Endothelial cell (in vitro differentiated cells): ENCODE results near the gene PRAC1. TPM values are rescaled to one million over a fixed set of nuclear protein-coding genes. Genes with fewer than 3 reads are reported as not detected.
A peak's percentile ranks its signal among the peaks of the same experiment; 100 is the strongest.

ENCODE experiments used
- DNase-seq: peaks from one replicate; pipeline ENCODE4 v3.0.0; 2021; ENCODE audit warnings: low spot score
- H3K27ac Mint-ChIP-seq: one replicate; pipeline ENCODE4 v1.8.0; 2021; ENCODE audit warnings: mixed read lengths, inconsistent platforms; ENCODE audit not compliant: unreplicated experiment
- H3K27me3 Mint-ChIP-seq: one replicate; pipeline ENCODE4 v1.8.0; 2021; ENCODE audit warnings: mild to moderate bottlenecking, moderate library complexity, mixed read lengths, inconsistent platforms; ENCODE audit not compliant: unreplicated experiment
- H3K36me3 Mint-ChIP-seq: one replicate; pipeline ENCODE4 v1.8.0; 2021; ENCODE audit warnings: mild to moderate bottlenecking, low read depth, mixed read lengths, inconsistent platforms; ENCODE audit not compliant: unreplicated experiment
- H3K4me1 Mint-ChIP-seq: one replicate; pipeline ENCODE4 v1.8.0; 2021; ENCODE audit warnings: mild to moderate bottlenecking, mixed read lengths, inconsistent platforms; ENCODE audit not compliant: unreplicated experiment
- H3K4me3 Mint-ChIP-seq: one replicate; pipeline ENCODE4 v1.8.0; 2021; ENCODE audit warnings: mild to moderate bottlenecking, mixed read lengths, inconsistent platforms; ENCODE audit not compliant: unreplicated experiment
- H3K9me3 Mint-ChIP-seq: one replicate; pipeline ENCODE4 v1.8.0; 2021; ENCODE audit warnings: mixed read lengths, inconsistent platforms; ENCODE audit not compliant: unreplicated experiment
- CTCF ChIP-seq: fragments of 200-600 bp; sonication (generic); IDR thresholded peaks from one replicate; pipeline ENCODE4 v1.5.0; 2021; ENCODE audit warnings: antibody characterized with exemption; ENCODE audit not compliant: unreplicated experiment
- long read RNA-seq: library from polyadenylated mRNA; unstranded; transcript quantifications from one replicate; pipeline ENCODE4 v2.0.0, GENCODE V29; 2020; ENCODE audit not compliant: unreplicated experiment
- total RNA-seq: library from RNA; stranded (reverse); fragmentation: NEBNext Ultra II Directional; extraction: Animal tissue kit (Norgen Biotek cat#: 25700); gene quantifications from one replicate; pipeline ENCODE4 v1.2.1, GENCODE V29; 2021; ENCODE audit not compliant: unreplicated experiment

Gene PRAC1
- total RNA-seq = not detected
- long read RNA-seq = 0 reads

GRCh38 chr17:48722201-48722907, at the start of gene PRAC1:
Gene PRAC1, minus strand, starts transcription at chr17:48722518. Its CDS starts 126 bp downstream, at chr17:48722392.
- Mint-ChIP-seq H3K4me1 (peaks cover 27% of the 10 kb centered on the region), H3K36me3 (no peaks in the 10 kb centered on the region), H3K9me3 (no peaks in the 10 kb centered on the region), H3K4me3 (peak within 1 kb of the TSS; percentile 42), H3K27me3 (peaks cover 50% of the 10 kb centered on the region), H3K27ac (no peak within 1 kb of the TSS)
- no peak for DNase-seq
- no peak for TF ChIP-seq CTCF

- DNase-seq = no peak
- Mint-ChIP-seq H3K36me3 (no peaks in the 10 kb centered on the region), H3K27ac (no peak overlapping the region), H3K4me1 (no peaks in the 10 kb centered on the region), H3K9me3 (no peaks in the 10 kb centered on the region), H3K27me3 (no peaks in the 10 kb centered on the region), H3K4me3 (no peak overlapping the region)
- TF ChIP-seq CTCF = no peak
Observed at GRCh38 chr17:48770954-48771353, 48.6 kb upstream of the PRAC1 start.

GRCh38 chr17:48769009-48769675, 46.8 kb upstream of the PRAC1 start:
- H3K9me3 Mint-ChIP-seq = no peaks in the 10 kb centered on the region
- TF ChIP-seq CTCF = no peak
- no peaks in the 10 kb centered on the region for H3K4me1 Mint-ChIP-seq
- DNase-seq = no peak
- H3K4me3 Mint-ChIP-seq = no peak overlapping the region
- peak overlapping the region; percentile 2 for H3K27ac Mint-ChIP-seq
- no peaks in the 10 kb centered on the region for H3K36me3 Mint-ChIP-seq
- peaks cover 4% of the 10 kb centered on the region for H3K27me3 Mint-ChIP-seq

GRCh38 chr17:48767263-48767774, 45.0 kb upstream of the PRAC1 start:
- DNase-seq = no peak
- Mint-ChIP-seq H3K4me1 (no peaks in the 10 kb centered on the region), H3K27ac (no peak overlapping the region), H3K4me3 (no peak overlapping the region), H3K36me3 (no peaks in the 10 kb centered on the region), H3K9me3 (no peaks in the 10 kb centered on the region), H3K27me3 (peaks cover 4% of the 10 kb centered on the region)
- TF ChIP-seq CTCF = no peak

- H3K36me3 Mint-ChIP-seq = no peaks in the 10 kb centered on the region
- H3K27ac Mint-ChIP-seq = no peak overlapping the region
- no peaks in the 10 kb centered on the region for H3K9me3 Mint-ChIP-seq
- no peak for DNase-seq
- peaks cover 6% of the 10 kb centered on the region for H3K4me1 Mint-ChIP-seq
- no peak for TF ChIP-seq CTCF
- H3K4me3 Mint-ChIP-seq = no peak overlapping the region
- H3K27me3 Mint-ChIP-seq = peaks cover 10% of the 10 kb centered on the region
Observed at GRCh38 chr17:48761114-48761513, 38.8 kb upstream of the PRAC1 start.
